Motor neuron (in vitro differentiated cells): ENCODE data around the gene BICDL2. TPM values are rescaled to one million over a fixed set of nuclear protein-coding genes. Genes with fewer than 3 reads are reported as not detected.
"Not testable (repeated sequence)": the region's sequence is repeated elsewhere in the genome, so short reads cannot be mapped to it uniquely, and the experiment has no call there.

Experiments
- ATAC-seq, 8 experiments: fragments of 200-7000 bp; cut with Tn5 transposase; replicated peaks in 6 of 8; 2 replicates each; pipeline ENCODE4 v1.8.0; 2021; ENCODE audit warnings: mild to moderate bottlenecking in 8 of 8, moderate library complexity in 8 of 8
- H3K27ac ChIP-seq, 2 donors: fragments of 250-450 bp; sonication (Bioruptor Pico); 2 replicates each; pipeline ENCODE4 v1.9.0; 2021; ENCODE audit warnings: antibody characterized with exemption in 2 of 2, mild to moderate bottlenecking in 2 of 2, moderate library complexity in 1 of 2
- H3K4me1 ChIP-seq, 2 donors: fragments of 250-450 bp; sonication (Bioruptor Pico); replicated peaks in 1 of 2; 2 replicates each; pipeline ENCODE4 v1.6.1; 2021; ENCODE audit warnings: antibody characterized with exemption in 2 of 2, mild to moderate bottlenecking in 2 of 2, moderate library complexity in 1 of 2
- H3K4me3 ChIP-seq, 5 donors: fragments of 250-450 bp; sonication (Bioruptor Pico); 2 replicates each; pipeline ENCODE4 v1.9.0; 2021; ENCODE audit warnings: antibody characterized with exemption in 5 of 5, mild to moderate bottlenecking in 5 of 5, moderate library complexity in 4 of 5
- WGBS, 10 experiments: fragments of 450-650 bp; shearing (Covaris generic); methylation state at CpG; one replicate each; pipeline ENCODE4 v1.0.0; 2022; 5-methylcytosine and 5-hydroxymethylcytosine counted together
- in situ Hi-C, 9 experiments: fragments of 400-800 bp; cut with MboI; loops; one replicate each; pipeline ENCODE4 v1.15.0; 2021; ENCODE audit warnings: low sequenced_read_pairs in 9 of 9, low pct_unique_long_range_greater_than_20kb in 2 of 9; ENCODE audit not compliant: unreplicated experiment in 9 of 9
- total RNA-seq, 8 experiments: library from RNA; unstranded; fragments of 300-600 nt; gene quantifications; 2 replicates each; pipeline versions ENCODE4 v1.2.3 to v1.2.4, GENCODE V29; 2022

Gene BICDL2
- total RNA-seq, 8 experiments from 2014 or later, result 0.11 to 0.95 (median 0.21) TPM

DNA sequence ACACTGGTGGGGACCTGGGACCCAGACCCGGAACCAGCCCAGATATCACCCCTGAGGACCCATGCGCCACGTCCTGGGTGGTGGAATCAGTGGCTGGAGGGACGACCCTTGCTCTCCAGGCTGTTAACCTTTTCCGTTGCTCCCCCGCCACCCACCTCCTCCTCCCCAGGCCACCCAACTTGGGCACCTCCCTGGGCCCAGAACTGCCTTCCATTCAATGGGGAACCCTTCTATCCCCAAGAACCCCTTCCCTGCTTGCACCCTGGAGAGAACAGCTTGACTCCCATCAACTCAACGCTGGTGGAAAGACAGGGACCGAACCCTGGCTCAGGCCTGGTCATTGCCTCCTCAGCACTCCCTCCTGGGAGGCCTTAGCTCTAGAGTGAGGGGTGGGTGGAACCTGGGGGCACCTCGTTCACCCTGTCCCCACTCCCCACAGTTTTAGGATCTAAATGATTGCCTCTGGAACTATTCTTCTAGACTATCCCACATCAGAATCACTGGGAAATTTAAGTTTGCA, 23.0 kb upstream of the BICDL2 start:
- in situ Hi-C loops, result no loop called here

DNA sequence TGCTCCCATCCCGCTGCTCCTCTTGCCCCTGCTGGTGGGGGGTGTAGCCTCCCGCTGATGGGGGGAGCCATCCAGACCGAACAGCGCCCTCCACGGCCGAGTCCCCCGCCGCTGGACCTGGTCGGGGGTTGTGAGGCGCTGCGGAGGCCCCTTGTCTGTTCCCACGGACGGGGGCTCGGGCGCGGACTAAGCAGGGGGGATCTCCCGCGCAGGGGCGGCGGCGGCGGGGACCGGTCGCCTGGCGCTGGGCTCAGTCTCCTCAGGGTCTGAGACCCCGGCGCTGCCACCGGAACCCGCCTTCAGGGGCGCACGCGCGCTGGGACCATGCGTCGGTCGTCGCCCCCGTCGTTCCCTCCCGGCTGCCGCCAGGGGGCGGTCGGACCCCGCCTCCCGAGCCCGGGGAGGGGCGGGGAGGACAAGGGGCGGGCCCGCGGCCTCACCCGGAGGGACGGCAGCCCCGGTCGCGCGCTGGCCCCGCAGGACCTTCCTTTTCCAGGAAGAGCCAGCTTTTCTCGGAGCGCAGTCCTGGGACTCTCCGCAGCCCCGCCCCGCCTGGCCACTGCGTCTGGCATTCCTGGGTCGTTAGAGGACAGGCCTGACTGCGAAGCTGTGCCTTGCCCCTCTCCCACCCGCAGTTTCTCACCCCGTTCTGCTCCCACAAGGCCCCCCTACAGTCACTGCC, 22.4 kb upstream of the BICDL2 start:
- ATAC-seq, result peak; percentile 82 to 93 (median 90)
- WGBS, 10 experiments, result no CpG with 5 or more reads among the region's 67 CpGs
- Histone ChIP-seq H3K27ac (peak overlapping the region; percentile 45 to 72), H3K4me3 (peak overlapping the region; percentile 86 to 93 (median 90)), H3K4me1 (peaks cover 3 to 9% of the 10 kb centered on the region in 2 donors)
- in situ Hi-C loops, result no loop called here

More for the DNA sequence above, 23.0 kb upstream of the BICDL2 start:
- H3K4me3 ChIP-seq, result peak overlapping the region; percentile 86 to 93 (median 90)
- peaks cover 3 to 9% of the 10 kb centered on the region in 2 donors for H3K4me1 ChIP-seq
- no peak for ATAC-seq
- H3K27ac ChIP-seq, result peak overlapping the region in 1 of 2 donors; percentile 66
- WGBS, 10 experiments, result 20% methylated on average over 1 of the region's 9 CpGs; no CpG with 5 or more reads in 9 of the 10 experiments

DNA sequence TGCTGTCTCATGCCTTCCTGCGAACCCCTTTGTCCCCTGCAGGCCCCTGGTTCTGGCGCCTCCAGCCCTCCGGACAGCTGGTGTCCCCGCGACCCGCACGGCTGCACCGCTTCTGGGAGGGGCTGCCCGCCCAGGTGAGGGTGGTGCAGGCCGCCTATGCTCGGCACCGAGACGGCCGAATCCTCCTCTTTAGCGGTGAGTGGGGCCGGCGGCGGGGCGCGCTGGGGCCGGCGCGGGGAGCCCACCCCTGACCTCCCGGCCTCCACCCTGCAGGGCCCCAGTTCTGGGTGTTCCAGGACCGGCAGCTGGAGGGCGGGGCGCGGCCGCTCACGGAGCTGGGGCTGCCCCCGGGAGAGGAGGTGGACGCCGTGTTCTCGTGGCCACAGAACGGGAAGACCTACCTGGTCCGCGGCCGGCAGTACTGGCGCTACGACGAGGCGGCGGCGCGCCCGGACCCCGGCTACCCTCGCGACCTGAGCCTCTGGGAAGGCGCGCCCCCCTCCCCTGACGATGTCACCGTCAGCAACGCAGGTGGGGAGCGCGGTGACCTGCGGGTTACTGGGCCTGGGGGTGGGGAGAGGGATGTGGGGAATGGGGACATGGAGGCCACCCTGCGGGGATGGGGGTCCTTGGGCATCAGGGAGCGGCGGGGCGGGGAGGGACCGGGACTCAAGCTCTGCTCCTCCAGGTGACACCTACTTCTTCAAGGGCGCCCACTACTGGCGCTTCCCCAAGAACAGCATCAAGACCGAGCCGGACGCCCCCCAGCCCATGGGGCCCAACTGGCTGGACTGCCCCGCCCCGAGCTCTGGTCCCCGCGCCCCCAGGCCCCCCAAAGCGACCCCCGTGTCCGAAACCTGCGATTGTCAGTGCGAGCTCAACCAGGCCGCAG, 21.6 kb upstream of the BICDL2 start:
- 80 to 100% (median 100%) methylated on average over 1 of the region's 77 CpGs; no CpG with 5 or more reads in 7 of the 10 experiments for WGBS, 10 experiments
- in situ Hi-C loops, result no loop called here
- H3K27ac ChIP-seq, result peak overlapping the region in 1 of 2 donors; percentile 72
- H3K4me1 ChIP-seq, result peaks cover 3 to 9% of the 10 kb centered on the region in 2 donors
- peak; percentile 12 to 70 (median 54) for ATAC-seq
- peak overlapping the region; percentile 86 to 93 (median 90) for H3K4me3 ChIP-seq

DNA sequence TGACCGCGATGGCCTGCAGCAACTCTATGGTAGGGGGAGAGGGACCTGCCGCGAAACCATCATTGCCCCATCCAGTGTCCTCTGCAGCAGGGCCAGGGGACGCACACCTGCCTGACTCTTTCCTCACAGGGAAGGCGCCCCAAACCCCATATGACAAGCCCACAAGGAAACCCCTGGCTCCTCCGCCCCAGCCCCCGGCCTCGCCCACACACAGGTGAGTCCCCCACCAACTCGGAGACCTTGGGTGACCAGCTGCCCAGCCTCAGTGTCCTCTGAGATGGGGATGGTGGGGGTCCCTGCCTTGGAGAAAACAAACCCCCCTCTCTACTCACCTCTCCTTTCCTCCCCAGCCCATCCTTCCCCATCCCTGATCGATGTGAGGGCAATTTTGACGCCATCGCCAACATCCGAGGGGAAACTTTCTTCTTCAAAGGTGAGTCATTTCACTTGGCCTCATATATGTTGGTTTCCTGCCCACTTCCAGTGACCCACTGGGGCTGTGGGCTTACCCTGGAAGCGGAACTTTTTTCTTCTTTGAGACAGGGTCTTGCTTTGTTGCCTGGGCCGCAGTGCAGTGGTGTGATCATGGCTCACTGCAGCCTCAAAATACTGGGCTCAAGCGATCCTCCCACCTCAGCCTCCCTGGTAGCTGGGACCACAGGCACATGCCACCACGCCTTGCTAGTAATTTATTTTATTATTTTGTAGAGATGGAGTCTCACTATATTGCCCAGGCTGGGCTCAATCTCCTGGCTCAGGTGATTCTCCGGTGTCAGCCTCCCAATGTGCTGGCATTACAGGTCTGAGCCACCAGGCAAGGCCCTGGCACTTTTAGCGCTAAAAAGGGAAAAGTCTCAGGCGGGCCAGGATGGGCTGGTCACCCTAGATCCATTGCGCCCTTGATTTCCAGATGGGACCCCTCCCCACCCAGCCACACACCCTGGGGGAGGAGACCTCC, 20.7 kb upstream of the BICDL2 start:
- in situ Hi-C loops, result no loop called here
- peaks cover 3 to 9% of the 10 kb centered on the region in 2 donors for H3K4me1 ChIP-seq
- ATAC-seq, result no peak
- peak overlapping the region in 4 of 5 donors; percentile 88 to 93 (median 92) for H3K4me3 ChIP-seq
- WGBS, 10 experiments, result 60 to 100% (median 89%) methylated on average over 2 to 10 of the region's 22 CpGs; no CpG with 5 or more reads in 3 of the 10 experiments
- no peak overlapping the region for H3K27ac ChIP-seq

DNA sequence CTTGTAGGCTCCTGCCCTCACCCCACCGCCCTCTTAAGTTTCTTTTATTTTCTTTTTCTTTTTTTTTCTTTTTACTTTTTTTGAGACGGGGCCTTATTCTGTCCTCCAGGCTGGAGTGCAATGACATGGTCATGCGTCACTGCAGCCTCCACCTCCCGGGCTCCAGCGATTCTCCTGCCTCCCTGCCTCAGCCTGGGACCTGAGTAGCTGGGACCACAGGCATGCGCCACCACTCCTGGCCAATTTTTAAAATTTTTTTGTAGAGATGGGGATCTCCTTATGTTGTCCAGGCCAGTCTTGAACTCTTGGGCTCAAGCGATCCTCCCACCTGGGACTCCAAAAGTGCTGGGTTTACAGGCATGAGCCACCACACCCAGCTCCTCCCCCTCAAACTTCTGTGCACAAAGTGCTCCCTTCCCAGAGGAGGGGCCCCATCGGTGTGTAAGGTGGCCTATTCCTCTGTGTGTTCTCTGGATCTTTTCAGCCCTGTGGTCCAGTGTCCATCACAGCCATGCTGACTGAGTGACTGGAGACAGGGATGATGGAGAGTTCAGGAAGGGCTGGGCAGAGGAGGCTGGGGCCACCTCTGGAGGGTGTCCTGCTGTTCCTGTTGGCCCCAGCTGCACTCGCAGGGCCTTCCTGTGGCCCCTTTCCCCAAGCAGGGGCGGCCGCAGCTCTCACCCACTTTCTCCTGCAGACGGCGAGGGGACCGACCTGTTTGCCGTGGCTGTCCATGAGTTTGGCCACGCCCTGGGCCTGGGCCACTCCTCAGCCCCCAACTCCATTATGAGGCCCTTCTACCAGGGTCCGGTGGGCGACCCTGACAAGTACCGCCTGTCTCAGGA, 19.8 kb upstream of the BICDL2 start:
- ATAC-seq, result no peak
- in situ Hi-C loops, result no loop called here
- WGBS, 10 experiments, result 50 to 100% (median 80%) methylated on average over 1 to 6 of the region's 19 CpGs; no CpG with 5 or more reads in 1 of the 10 experiments
- Histone ChIP-seq H3K27ac (no peak overlapping the region), H3K4me3 (no peak overlapping the region), H3K4me1 (peaks cover 3 to 9% of the 10 kb centered on the region in 2 donors)

DNA sequence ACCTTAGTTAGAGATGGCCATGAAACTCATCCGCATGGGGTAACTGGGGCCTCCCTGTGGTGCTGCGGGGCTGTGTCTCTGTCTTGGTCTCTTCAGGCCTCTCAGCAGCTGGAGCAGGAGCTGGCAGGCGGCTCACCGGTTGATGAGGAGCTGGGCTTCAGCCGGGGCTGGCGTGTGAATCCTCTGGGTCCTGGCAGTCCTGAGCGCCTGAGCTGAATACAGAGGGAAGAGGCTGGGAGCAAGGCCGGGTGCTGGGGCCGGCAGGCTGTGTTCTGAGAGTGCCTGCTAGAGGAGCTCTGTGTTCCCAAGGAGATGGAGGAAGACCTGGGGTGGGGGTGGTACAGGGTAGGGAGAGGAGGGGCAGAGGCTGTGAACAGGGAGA, 19.0 kb upstream of the BICDL2 start:
- WGBS, 10 experiments, result 40 to 67% (median 43%) methylated on average over 2 to 4 of the region's 9 CpGs; no CpG with 5 or more reads in 6 of the 10 experiments
- H3K4me3 ChIP-seq, H3K27ac ChIP-seq, in situ Hi-C loops, H3K4me1 ChIP-seq, ATAC-seq: not testable (repeated sequence)

DNA sequence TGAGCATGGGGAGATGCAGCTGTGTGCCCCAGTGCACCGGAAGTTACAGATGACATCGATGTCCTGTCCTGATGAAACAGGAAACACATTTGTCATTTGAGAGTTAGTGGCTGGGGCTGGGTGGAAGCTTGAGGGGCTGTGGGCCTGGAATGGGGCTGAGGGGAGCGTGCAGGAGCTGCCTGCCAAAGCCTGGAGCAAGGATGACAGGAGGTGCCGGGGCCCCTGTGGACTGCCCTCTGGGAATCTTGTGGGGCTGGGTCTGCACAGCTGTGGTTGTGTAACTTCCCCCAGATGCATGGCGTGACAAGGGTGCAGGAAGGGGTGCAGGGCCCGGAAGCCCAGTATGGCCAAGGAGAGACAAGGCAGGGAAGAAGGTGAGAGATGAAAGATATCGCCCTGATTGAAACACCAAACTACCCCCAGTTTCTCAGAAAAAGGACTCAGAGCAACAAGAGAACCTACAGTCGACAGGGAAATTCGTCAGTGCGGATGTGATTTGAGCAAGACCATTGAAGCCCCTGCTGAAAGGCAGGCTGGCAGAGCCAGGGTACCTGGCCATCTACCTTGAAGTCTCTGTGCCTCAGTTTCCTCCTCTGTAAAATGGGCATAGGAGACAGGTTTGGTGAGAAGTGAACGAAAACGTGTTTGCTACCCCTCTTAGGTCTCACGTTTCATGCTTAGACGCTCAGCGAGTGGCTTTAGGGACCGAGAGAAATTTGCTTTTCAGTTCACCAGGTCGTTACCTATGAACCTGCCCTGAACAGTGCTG, 18.4 kb upstream of the BICDL2 start:
- Histone ChIP-seq H3K27ac (no peak overlapping the region), H3K4me3 (no peak overlapping the region), H3K4me1 (peaks cover 3 to 9% of the 10 kb centered on the region in 2 donors)
- 68 to 92% (median 75%) methylated on average over 2 to 12 of the region's 17 CpGs; no CpG with 5 or more reads in 5 of the 10 experiments for WGBS, 10 experiments
- in situ Hi-C loops, result no loop called here
- ATAC-seq, result no peak

DNA sequence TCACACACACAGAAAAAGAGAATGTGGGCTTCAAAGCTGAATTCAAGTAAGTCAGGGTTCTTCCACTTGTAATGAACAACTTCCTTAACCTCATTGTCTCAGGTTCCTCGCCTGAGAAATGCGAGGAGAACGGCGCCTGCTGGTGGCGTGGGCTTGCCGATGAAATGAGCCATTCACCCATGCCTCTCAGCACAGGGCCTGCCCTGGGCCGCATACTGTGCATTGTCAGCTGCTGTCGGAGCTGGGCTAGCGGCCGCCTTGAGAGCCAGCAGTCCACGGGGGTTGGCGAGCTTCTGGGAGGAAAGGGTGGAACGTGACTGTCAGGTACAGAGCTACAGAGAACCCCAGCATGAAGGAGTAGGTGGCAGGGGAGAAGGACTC, 16.6 kb upstream of the BICDL2 start:
- WGBS, 10 experiments, result no CpG with 5 or more reads among the region's 13 CpGs
- H3K27ac ChIP-seq, H3K4me1 ChIP-seq, H3K4me3 ChIP-seq, in situ Hi-C loops, ATAC-seq: not testable (repeated sequence)

DNA sequence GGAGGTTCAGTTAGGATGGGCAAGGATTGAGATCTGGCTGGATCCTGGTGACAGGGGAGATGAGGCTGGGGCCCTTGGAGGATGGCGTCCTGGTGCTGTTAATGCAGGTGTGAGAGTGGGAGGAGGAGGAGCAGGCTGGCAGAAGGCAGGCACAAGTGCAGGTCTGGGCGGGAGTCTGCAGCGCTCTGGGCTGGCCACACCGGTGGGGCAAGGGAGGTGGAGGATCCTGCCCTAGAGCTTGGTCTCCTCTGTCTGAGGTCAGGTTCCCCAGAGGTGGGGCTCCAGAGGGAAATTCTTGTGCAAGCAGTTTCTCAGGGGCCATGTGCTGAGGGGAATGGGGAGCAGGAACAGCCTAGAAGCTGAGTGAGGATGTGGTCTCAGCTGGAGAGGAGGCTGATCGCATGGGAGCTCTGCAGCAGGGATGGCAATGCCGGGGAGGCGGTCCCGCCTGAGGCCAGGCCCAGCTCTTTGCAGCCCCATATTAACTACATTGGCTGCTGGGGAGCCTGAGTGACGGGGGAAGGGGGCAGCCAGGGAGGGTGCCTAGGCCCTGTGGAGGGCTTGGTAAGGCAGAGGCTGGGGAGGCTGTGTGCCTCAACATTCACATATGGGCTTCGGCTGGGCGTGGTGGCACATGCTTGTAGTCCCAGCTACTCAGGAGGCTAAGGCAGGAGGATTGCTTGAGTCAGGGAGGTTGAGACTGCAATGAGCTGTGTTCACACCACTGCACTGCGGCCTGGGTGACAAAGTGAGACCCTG, 16.0 kb upstream of the BICDL2 start:
- in situ Hi-C loops, H3K27ac ChIP-seq, H3K4me3 ChIP-seq, H3K4me1 ChIP-seq: not testable (repeated sequence)
- no CpG with 5 or more reads among the region's 12 CpGs for WGBS, 10 experiments
- peak in 3 of 8 experiments; percentile 14 to 45 (median 27) for ATAC-seq

DNA sequence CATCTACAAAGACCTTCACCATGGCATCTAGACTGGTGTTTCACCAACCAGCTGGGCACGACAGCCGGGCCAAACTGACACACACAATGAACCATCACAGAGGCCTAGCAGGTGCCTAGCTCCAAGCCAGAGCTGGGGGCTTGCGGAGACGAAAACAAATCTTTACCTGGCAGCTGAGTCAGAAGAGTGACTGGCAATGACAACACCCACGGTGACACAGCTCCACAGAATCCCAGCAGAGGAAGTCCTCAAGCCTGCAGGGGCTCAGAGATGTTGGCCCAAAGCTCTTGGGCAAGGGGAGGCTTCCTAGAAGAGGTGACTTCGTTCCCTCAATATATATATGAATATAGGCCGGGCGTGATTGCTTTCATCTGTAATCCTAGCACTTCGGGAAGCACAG, 14.8 kb upstream of the BICDL2 start:
- H3K4me1 ChIP-seq, result peaks cover 0 to 4% of the 10 kb centered on the region in 2 donors
- H3K4me3 ChIP-seq, result no peak overlapping the region
- H3K27ac ChIP-seq, result no peak overlapping the region
- no peak for ATAC-seq
- in situ Hi-C loops, result no loop called here
- 69 to 87% (median 76%) methylated on average over 2 to 5 of the region's 9 CpGs; no CpG with 5 or more reads in 6 of the 10 experiments for WGBS, 10 experiments
